Mucosa of rectum (tissue), 2 donors: Measurements from ENCODE around the gene CPPED1.
"Not testable (repeated sequence)": the region's sequence is repeated elsewhere in the genome, so short reads cannot be mapped to it uniquely, and the experiment has no call there.

Experiments
- H3K27ac ChIP-seq, 2 donors: one replicate each; pipeline ENCODE4 v1.7.0; 2013; ENCODE audit warnings: inconsistent platforms in 2 of 2, low read depth in 2 of 2, low read length in 2 of 2
- H3K27me3 ChIP-seq, 2 donors: one replicate each; pipeline ENCODE4 v1.7.0; 2013; ENCODE audit warnings: low read length in 2 of 2; ENCODE audit not compliant: control insufficient read depth in 2 of 2, insufficient read depth in 2 of 2
- H3K36me3 ChIP-seq, 2 donors: one replicate each; pipeline ENCODE4 v1.7.0; 2013; ENCODE audit warnings: low read length in 2 of 2; ENCODE audit not compliant: control insufficient read depth in 2 of 2, insufficient read depth in 2 of 2
- H3K4me1 ChIP-seq, 2 donors: one replicate each; pipeline ENCODE4 v1.7.0; 2013; ENCODE audit warnings: low read length in 2 of 2, mild to moderate bottlenecking in 1 of 2; ENCODE audit not compliant: control insufficient read depth in 2 of 2, insufficient read depth in 2 of 2
- H3K4me3 ChIP-seq, 2 donors: one replicate each; pipeline ENCODE4 v1.7.0; 2013; ENCODE audit warnings: low read length in 2 of 2
- H3K9ac ChIP-seq, 2 donors: one replicate each; pipeline ENCODE4 v1.7.0; 2013; ENCODE audit warnings: low read length in 2 of 2, low read depth in 1 of 2, mild to moderate bottlenecking in 1 of 2
- H3K9me3 ChIP-seq, 2 donors: one replicate each; pipeline ENCODE4 v1.7.0; 2013; ENCODE audit warnings: low read length in 2 of 2; ENCODE audit not compliant: control insufficient read depth in 2 of 2
- donor health status: healthy.
- donor health status: Normal muscosa, but diverticular disease.

Gene CPPED1

DNA sequence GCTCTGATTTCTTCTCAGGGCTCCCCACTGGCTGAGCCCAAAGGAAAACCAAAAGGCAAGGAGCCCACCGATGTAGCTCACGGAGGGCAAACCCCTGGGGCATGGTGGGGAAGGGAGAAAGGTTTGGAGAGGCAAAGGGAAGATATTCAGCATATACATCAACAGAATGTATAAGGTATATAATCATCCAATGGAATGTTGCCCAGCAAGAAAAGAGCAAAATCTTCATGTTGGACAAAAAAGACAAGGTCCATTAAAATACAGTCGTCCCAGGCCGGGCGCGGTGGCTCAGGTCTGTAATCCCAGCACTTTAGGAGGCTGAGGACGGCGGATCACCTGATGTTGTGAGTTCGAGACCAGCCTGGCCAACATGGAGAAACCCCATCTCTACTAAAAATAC, 1.6 kb downstream of the CPPED1 start:
- H3K27me3 ChIP-seq: no peaks in the 10 kb centered on the region
- H3K9me3 ChIP-seq: no peaks in the 10 kb centered on the region
- peak overlapping the region in 1 of 2 donors; percentile 11 for H3K27ac ChIP-seq
- peaks cover 0 to 2% of the 10 kb centered on the region in 2 donors for H3K36me3 ChIP-seq
- H3K9ac ChIP-seq: no peak overlapping the region
- H3K4me3 ChIP-seq: no peak overlapping the region
- peaks cover 7 to 13% of the 10 kb centered on the region in 2 donors for H3K4me1 ChIP-seq

DNA sequence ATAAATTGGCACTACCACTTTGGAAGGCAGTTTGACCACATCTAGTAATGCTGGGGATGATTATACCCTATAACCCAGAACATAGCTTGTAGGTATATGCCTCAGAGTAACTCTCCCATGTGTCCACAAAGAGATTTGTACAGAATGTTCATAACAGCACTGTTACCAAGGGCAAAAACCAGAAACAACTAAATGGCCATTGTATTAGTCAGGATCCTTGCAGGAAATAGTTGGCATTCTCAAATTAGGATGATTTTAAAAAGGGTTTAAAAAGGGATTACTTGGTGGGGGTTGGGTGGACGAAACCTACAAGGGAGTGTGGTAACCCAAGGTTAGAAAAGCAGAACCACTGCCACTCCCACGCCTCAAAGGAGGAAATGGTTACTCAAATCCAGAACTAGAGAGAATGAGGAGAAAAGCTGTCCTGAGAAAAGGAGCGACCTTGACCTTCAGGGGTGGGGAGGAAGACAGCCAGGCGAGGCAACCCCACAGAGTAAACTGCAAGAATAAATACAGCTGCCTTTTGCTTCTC, 2.1 kb downstream of the CPPED1 start:
- H3K27ac ChIP-seq: peak overlapping the region in 1 of 2 donors; percentile 11
- H3K4me3 ChIP-seq: peak overlapping the region in 1 of 2 donors; percentile 2
- H3K9me3 ChIP-seq: no peaks in the 10 kb centered on the region
- H3K27me3 ChIP-seq: no peaks in the 10 kb centered on the region
- H3K36me3 ChIP-seq: peaks cover 0 to 2% of the 10 kb centered on the region in 2 donors
- H3K4me1 ChIP-seq: peaks cover 7 to 13% of the 10 kb centered on the region in 2 donors
- no peak overlapping the region for H3K9ac ChIP-seq

DNA sequence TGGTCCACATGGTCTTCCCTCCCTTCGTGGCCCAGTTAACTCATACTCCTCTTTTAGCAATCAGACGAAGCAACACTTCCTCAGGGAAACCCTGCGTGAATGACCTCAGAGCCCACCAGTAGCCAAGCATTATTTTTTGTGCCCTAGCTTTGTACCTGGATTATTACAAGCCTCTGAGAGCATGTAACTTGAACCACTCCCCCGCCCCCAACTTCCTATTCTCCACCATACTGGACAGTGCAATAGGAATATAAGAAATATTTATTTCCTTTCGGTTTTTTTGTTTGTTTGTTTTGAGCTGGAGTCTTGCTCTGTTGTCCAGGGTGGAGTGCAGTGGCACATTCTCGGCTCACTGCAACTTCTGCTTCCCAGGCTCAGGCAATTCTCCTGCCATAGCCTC, 2.9 kb downstream of the CPPED1 start:
- no peak overlapping the region for H3K27ac ChIP-seq
- H3K36me3 ChIP-seq: peaks cover 0 to 2% of the 10 kb centered on the region in 2 donors
- H3K4me3 ChIP-seq: no peak overlapping the region
- no peaks in the 10 kb centered on the region for H3K27me3 ChIP-seq
- H3K4me1 ChIP-seq: peaks cover 7 to 13% of the 10 kb centered on the region in 2 donors
- no peak overlapping the region for H3K9ac ChIP-seq
- H3K9me3 ChIP-seq: no peaks in the 10 kb centered on the region

DNA sequence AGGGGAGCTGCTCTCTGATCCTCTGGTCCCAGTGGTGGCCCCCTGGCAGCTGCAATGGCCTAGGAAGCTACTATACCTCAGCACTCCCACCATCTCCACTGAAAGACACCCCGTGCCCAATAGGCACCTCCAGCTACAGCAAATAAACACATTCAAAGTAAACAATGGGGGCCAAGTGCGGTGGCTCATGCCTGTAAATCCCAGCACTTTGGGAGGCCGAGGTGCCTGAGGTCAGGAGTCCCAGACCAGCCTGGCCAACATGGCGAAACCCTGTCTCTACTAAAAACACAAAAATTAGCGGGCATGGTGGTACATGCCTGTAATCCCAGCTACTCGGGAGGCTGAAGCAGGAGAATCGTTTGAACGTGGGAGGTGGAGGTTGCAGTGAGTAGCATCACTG, 3.7 kb downstream of the CPPED1 start:
- H3K9ac ChIP-seq, H3K27me3 ChIP-seq, H3K9me3 ChIP-seq, H3K27ac ChIP-seq, H3K4me3 ChIP-seq, H3K36me3 ChIP-seq: not testable (repeated sequence)
- peaks cover 7 to 13% of the 10 kb centered on the region in 2 donors for H3K4me1 ChIP-seq

DNA sequence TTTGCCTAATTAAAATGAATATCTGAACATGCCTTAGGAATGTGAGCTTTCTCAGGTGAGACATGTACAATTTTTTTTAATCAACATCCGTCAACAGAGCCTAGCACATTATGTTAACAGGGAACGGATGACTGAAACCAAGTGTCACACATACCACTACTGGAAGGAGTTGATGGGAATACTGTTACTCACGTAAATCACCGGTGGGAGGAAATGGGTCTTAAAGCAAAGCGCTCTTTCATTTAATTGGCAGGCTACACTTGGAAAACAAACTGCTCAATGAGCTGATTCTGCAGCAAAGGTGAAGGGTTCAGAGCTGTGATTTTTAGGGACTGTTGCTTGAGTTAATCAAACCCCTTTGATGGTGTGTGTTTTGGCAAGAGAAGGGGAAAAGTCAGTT, 4.8 kb downstream of the CPPED1 start:
- H3K9ac ChIP-seq: no peak overlapping the region
- H3K27me3 ChIP-seq: no peaks in the 10 kb centered on the region
- H3K27ac ChIP-seq: no peak overlapping the region
- no peaks in the 10 kb centered on the region for H3K9me3 ChIP-seq
- H3K4me3 ChIP-seq: no peak overlapping the region
- peaks cover 7 to 9% of the 10 kb centered on the region in 2 donors for H3K4me1 ChIP-seq
- peaks cover 0 to 2% of the 10 kb centered on the region in 2 donors for H3K36me3 ChIP-seq

DNA sequence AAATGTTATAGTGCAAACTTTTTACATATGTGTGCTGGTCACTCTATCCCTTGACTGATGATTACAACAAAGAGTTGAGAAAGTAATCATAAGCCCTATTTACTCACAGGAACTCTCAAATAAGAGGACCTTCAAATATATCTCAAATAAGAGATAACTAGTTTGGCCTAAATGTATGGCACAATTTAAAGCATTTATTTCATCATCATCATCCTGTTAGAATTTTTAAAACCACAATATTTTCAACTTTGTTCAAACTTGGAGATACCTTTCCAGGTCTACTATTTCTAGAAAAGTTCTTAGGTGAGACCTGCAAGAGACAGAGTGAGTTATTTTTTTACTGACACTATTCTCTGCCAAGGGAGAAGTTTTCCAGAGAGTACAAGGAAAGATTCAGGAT, 5.5 kb downstream of the CPPED1 start:
- no peaks in the 10 kb centered on the region for H3K9me3 ChIP-seq
- peaks cover 0 to 2% of the 10 kb centered on the region in 2 donors for H3K36me3 ChIP-seq
- no peak overlapping the region for H3K4me3 ChIP-seq
- peaks cover 7% of the 10 kb centered on the region in 2 donors for H3K4me1 ChIP-seq
- no peak overlapping the region for H3K27ac ChIP-seq
- no peak overlapping the region for H3K9ac ChIP-seq
- no peaks in the 10 kb centered on the region for H3K27me3 ChIP-seq

DNA sequence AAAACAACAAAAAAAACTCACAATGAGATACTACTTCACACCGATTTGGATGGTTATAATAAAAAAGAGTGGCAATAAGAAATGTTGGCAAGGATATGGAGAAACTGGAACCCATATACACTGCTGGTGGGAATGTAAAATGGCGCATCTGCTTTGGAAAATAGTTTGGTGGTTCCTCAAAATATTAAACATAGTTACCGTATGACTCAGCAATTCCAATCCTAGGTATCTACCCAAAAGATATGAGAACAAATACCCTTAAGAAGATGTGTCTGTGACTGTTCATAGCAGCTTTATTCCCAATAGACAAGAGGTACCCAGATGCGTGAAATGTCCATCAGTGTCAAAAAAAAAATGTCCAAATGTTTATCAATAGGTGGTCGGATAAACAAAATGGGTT, 7.2 kb downstream of the CPPED1 start:
- no peak overlapping the region for H3K4me3 ChIP-seq
- H3K9me3 ChIP-seq: no peaks in the 10 kb centered on the region
- no peak overlapping the region for H3K27ac ChIP-seq
- no peak overlapping the region for H3K9ac ChIP-seq
- no peaks in the 10 kb centered on the region for H3K27me3 ChIP-seq
- H3K4me1 ChIP-seq: no peaks in the 10 kb centered on the region
- peaks cover 0 to 2% of the 10 kb centered on the region in 2 donors for H3K36me3 ChIP-seq

DNA sequence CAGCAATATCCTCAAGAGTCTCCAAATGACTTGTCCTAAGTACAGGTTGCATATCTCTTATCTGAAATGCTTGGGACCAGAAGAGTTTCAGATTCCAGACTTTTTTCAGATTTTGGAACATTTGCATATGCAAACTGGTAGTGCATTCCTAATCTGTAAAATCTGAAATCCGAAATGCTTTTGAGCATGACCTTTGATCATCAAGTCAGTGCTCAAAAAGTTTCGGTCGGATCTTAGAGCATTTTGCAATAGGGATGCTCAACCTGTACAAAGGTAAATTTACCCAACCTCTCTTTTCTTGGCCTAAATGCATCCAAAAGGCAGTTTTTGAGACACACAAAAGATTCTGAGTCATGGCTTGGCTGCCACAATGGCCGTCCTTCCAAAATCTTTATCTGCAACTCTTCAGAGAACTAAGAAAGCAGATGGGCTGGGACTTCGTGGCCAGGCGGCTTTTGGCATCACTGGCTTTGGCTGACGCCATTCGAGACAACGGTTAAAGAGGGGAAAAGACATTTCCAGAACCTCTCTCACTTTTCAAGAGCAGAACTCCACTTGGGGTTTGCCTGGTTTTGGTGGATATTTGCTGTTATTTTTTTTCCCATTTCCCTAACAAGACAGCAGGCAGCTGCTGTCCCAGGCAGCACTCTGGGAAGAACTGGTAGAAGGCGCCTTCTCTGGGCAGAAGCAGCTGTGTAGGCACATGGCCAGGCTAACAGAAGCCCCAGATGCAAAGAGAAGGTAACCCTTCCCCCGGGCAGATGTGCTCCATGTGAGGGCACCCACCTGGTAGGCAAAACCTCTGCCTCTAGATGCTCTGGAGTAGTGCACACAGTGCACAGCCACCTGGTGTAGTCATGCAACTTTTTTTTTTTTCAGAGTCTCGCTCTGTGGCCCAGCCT, 8.9 kb downstream of the CPPED1 start:
- H3K27ac ChIP-seq: no peak overlapping the region
- H3K9ac ChIP-seq: no peak overlapping the region
- no peaks in the 10 kb centered on the region for H3K27me3 ChIP-seq
- no peak overlapping the region for H3K4me3 ChIP-seq
- no peaks in the 10 kb centered on the region for H3K4me1 ChIP-seq
- no peaks in the 10 kb centered on the region for H3K9me3 ChIP-seq
- no peaks in the 10 kb centered on the region for H3K36me3 ChIP-seq

DNA sequence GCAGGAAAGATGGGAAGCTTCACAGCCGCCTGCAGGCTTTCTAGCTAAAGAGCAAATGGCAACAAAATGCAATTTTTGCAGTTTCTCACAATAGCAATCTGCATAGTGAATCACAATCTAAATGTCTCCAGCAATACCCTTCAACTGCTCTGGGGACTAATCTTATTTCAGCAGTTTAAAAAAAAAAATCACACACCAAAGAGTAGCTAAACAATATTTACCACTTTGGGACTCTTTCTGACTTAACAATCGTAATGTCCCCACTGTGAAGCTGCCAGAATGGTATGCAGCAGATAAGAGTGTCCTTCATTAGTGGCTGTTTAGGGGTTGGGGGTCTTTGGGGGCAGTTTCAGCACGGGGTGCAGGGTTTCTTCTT, 9.8 kb downstream of the CPPED1 start:
- H3K27ac ChIP-seq: no peak overlapping the region
- no peak overlapping the region for H3K9ac ChIP-seq
- H3K4me3 ChIP-seq: no peak overlapping the region
- no peaks in the 10 kb centered on the region for H3K4me1 ChIP-seq
- H3K36me3 ChIP-seq: no peaks in the 10 kb centered on the region
- no peaks in the 10 kb centered on the region for H3K9me3 ChIP-seq
- H3K27me3 ChIP-seq: no peaks in the 10 kb centered on the region

DNA sequence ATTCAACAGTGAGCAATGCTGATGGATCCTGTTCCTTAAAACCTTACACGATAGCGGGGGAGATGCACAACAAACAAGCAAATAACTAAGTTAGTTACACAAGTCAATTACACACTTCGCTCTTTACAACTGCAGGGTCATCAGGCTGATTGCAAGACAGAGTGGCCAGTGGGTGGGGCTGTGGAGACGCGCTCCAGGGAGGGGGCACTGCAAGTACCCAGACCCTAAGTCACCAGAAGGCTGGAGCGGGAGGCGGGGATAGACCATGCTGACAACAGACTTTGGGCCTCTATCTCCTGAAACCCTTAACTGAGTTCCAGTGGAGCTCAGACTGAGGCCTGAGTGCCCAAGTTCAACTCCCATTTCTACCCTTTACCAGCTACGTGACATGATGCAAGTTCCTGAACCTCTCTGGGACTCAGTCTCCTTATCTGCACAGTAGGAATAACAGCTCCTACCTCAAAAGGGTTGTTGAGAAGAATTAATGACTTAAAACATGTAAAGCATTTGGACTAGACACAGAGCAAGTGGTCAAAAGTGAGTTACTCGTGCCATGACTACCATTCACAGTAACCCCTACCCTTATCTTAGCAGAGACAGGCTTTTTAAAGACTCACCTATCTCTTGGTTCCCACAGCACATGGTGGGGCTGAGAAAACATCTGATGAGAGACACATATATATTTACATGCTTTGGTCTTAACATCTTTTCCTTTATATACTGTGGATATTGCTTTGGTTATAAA, 10.4 kb downstream of the CPPED1 start:
- no peaks in the 10 kb centered on the region for H3K27me3 ChIP-seq
- no peaks in the 10 kb centered on the region for H3K9me3 ChIP-seq
- no peaks in the 10 kb centered on the region for H3K4me1 ChIP-seq
- H3K9ac ChIP-seq: no peak overlapping the region
- no peak overlapping the region for H3K27ac ChIP-seq
- H3K4me3 ChIP-seq: no peak overlapping the region
- H3K36me3 ChIP-seq: no peaks in the 10 kb centered on the region
